ENCODE measurements around the gene SNW1. TPM values are rescaled to one million over a fixed set of nuclear protein-coding genes. Genes with fewer than 3 reads are reported as not detected.

Gene SNW1
- total and polyA plus RNA-seq, 2 of the 4 experiments (the other 2 are of a cell fraction) = 28.2 to 30.6 TPM

GRCh38 chr14:77741438-77741837 lies 19.5 kb downstream of the SNW1 start:
- H4K5ac ChIP-seq (ENCODE audit: low read depth, low read length) = no peak overlapping the region
- no peaks in the 10 kb centered on the region; the same call in 1 of the 2 replicates for H3K9me1 ChIP-seq (ENCODE audit: insufficient read depth, low read length)
- H3K4me1 ChIP-seq (ENCODE audit: control insufficient read depth, insufficient read depth, low read length) = no peaks in the 10 kb centered on the region
- H3K56ac ChIP-seq (ENCODE audit: extremely low read depth, insufficient read depth, low read length) = no peak overlapping the region
- no peak overlapping the region for H4K8ac ChIP-seq (ENCODE audit: low read depth in 2 of 2, low read length in 2 of 2)
- no TSS peak for BruUV-seq (replicated peaks)
- H3K14ac ChIP-seq (replicated peaks; ENCODE audit: low read depth, low read length) = no peak overlapping the region
- H3K4me3 ChIP-seq (ENCODE audit: insufficient read depth, low read depth, low read length) = no peak overlapping the region
- no peak overlapping the region for H2AFZ ChIP-seq (replicated peaks; ENCODE audit: low read length, poor library complexity)
- H3K23ac ChIP-seq (ENCODE audit: low read depth, low read length) = no peak overlapping the region
- no peak overlapping the region for H3K27ac ChIP-seq (ENCODE audit: insufficient read depth, low read length)
- peaks cover 33% of the 10 kb centered on the region for H3K36me3 ChIP-seq (ENCODE audit: control insufficient read depth, insufficient read depth, low read length)
- intact Hi-C loops (cut with micrococcal nuclease) = no loop called here
- H3K79me1 ChIP-seq (ENCODE audit: low read depth in 1 of 2, low read length in 2 of 2) = peaks cover 21 to 39% of the 10 kb centered on the region in 2 experiments
- POLR2A ChIA-PET (ENCODE audit: unreplicated experiment) = no interaction called here
- CTCF ChIA-PET = no interaction called here
- no peak overlapping the region for H2BK15ac ChIP-seq (ENCODE audit: low read depth, low read length)
- H3K27me3 ChIP-seq (ENCODE audit: control insufficient read depth, insufficient read depth, low read length) = no peaks in the 10 kb centered on the region
- no peak overlapping the region for H2AK9ac ChIP-seq (replicated peaks; ENCODE audit: low read depth, low read length, poor library complexity)
- H2BK5ac ChIP-seq (ENCODE audit: low read depth, low read length, poor library complexity, severe bottlenecking) = no peak overlapping the region
- no peak overlapping the region for H3K4ac ChIP-seq (ENCODE audit: low read depth, low read length)
- H3K9me3 ChIP-seq (ENCODE audit: control insufficient read depth, insufficient read depth, low read length) = no peaks in the 10 kb centered on the region
- WGBS, 2 experiments (ENCODE audit: extremely low coverage in 2 of 2, insufficient read length in 1 of 2) = no CpG with 5 or more reads among the region's 2 CpGs
- no peak overlapping the region for H2AK5ac ChIP-seq (ENCODE audit: low read depth, low read length)
- H3K9ac ChIP-seq (ENCODE audit: low read depth, low read length) = no peak overlapping the region
- no peak for TF ChIP-seq CHD1 (IDR thresholded peaks at IDR 0.05; ENCODE audit: low read depth, low read length)
- TF ChIP-seq POLR2A (IDR thresholded peaks at IDR 0.05; ENCODE audit: low read depth, low read length) = no peak
- H2BK120ac ChIP-seq (ENCODE audit: low read depth, low read length) = no peak overlapping the region
- peaks cover 6% of the 10 kb centered on the region; the same call in 1 of the 2 replicates for H4K20me1 ChIP-seq (ENCODE audit: insufficient read depth, low read length)
- ATAC-seq (ENCODE audit: low read depth) (no peak), DNase-seq (no peak)
- dilution Hi-C loops (cut with HindIII; ENCODE audit: low sequenced_read_pairs, unreplicated experiment) = no loop called here
- H2BK20ac ChIP-seq (ENCODE audit: low read depth, low read length) = no peak overlapping the region
- H3K18ac ChIP-seq (ENCODE audit: low read depth, low read length) = no peak overlapping the region
- no peak overlapping the region for H3K4me2 ChIP-seq (ENCODE audit: low read depth, low read length)
- in situ Hi-C loops (cut with MboI; ENCODE audit: low sequenced_read_pairs) = no loop called here
- H4K91ac ChIP-seq (ENCODE audit: insufficient read depth, low read depth, low read length) = no peak overlapping the region
